Chondrocyte (in vitro differentiated cells): Measurements from ENCODE around the gene TTLL3. TPM values are rescaled to one million over a fixed set of nuclear protein-coding genes. Genes with fewer than 3 reads are reported as not detected.

Experiments
- DNase-seq: peaks from one replicate; pipeline ENCODE4 v3.0.0; 2021; ENCODE audit warnings: mixed read lengths, low spot score
- H3K27ac Mint-ChIP-seq: one replicate; pipeline ENCODE4 v1.8.0; 2021; ENCODE audit warnings: mild to moderate bottlenecking, moderate library complexity, mixed read lengths; ENCODE audit not compliant: unreplicated experiment
- H3K27me3 Mint-ChIP-seq: 2 replicates; pipeline ENCODE4 v1.8.0; 2021; ENCODE audit warnings: low read depth, mixed read lengths
- H3K36me3 Mint-ChIP-seq: 2 replicates; pipeline ENCODE4 v1.8.0; 2021; ENCODE audit warnings: low read depth, mixed read lengths
- H3K4me1 Mint-ChIP-seq: 2 replicates; pipeline ENCODE4 v1.8.0; 2021; ENCODE audit warnings: low read depth, mild to moderate bottlenecking, mixed read lengths
- H3K4me3 Mint-ChIP-seq: one replicate; pipeline ENCODE4 v1.8.0; 2021; ENCODE audit warnings: mild to moderate bottlenecking, moderate library complexity, mixed read lengths; ENCODE audit not compliant: unreplicated experiment
- H3K9me3 Mint-ChIP-seq: 2 replicates; pipeline ENCODE4 v1.8.0; 2021; ENCODE audit warnings: low read depth, mixed read lengths
- CTCF ChIP-seq: fragments of 200-600 bp; sonication (generic); IDR thresholded peaks from 2 replicates; pipeline ENCODE4 v1.5.0; 2021; ENCODE audit warnings: antibody characterized with exemption, mild to moderate bottlenecking, moderate library complexity
- total RNA-seq: library from RNA; stranded (reverse); gene quantifications from 3 replicates; pipeline ENCODE4 v1.2.1, GENCODE V29; 2021

TTLL3 gene
- total RNA-seq, 1 donor from 2014 or later, result 38.7 TPM

DNA sequence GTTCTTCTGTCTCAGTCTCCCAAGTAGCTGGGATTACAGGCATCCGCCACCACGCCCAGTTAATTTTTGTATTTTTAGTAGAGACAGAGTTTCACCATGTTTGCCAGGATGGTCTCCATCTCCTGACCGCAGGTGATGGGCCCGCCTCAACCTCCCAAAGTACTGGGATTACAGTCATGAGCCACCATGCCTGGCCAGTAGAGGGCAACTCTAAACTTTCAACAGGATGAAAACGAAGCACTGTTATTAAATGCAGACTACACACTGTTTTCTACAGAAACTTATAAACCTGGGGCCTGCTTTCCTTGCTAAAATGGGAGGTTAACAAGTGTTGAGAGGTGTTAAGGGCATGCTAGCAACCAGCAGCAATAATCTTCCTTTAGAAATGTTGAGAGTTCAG, 9.5 kb upstream of the TTLL3 start:
- Mint-ChIP-seq H3K4me1 (peaks cover 1% of the 10 kb centered on the region), H3K36me3 (peaks cover 41% of the 10 kb centered on the region), H3K9me3 (no peaks in the 10 kb centered on the region), H3K4me3 (no peak overlapping the region), H3K27ac (peak overlapping the region; percentile 41), H3K27me3 (no peaks in the 10 kb centered on the region)
- no peak for DNase-seq
- peak; percentile 65 for TF ChIP-seq CTCF

GRCh38 chr3:9803494-9803893, 6.6 kb upstream of the TTLL3 start:
- no peak for DNase-seq
- peak overlapping the region; percentile 83 for H3K27ac Mint-ChIP-seq
- H3K27me3 Mint-ChIP-seq, result no peaks in the 10 kb centered on the region
- no peaks in the 10 kb centered on the region for H3K9me3 Mint-ChIP-seq
- peaks cover 7% of the 10 kb centered on the region for H3K4me1 Mint-ChIP-seq
- peaks cover 38% of the 10 kb centered on the region for H3K36me3 Mint-ChIP-seq
- no peak overlapping the region for H3K4me3 Mint-ChIP-seq
- no peak for TF ChIP-seq CTCF

GRCh38 chr3:9804996-9805395, 5.1 kb upstream of the TTLL3 start:
- Mint-ChIP-seq H3K4me1 (peaks cover 19% of the 10 kb centered on the region), H3K36me3 (peaks cover 32% of the 10 kb centered on the region), H3K27me3 (no peaks in the 10 kb centered on the region), H3K4me3 (no peak overlapping the region), H3K27ac (no peak overlapping the region), H3K9me3 (no peaks in the 10 kb centered on the region)
- no peak for TF ChIP-seq CTCF
- no peak for DNase-seq

DNA sequence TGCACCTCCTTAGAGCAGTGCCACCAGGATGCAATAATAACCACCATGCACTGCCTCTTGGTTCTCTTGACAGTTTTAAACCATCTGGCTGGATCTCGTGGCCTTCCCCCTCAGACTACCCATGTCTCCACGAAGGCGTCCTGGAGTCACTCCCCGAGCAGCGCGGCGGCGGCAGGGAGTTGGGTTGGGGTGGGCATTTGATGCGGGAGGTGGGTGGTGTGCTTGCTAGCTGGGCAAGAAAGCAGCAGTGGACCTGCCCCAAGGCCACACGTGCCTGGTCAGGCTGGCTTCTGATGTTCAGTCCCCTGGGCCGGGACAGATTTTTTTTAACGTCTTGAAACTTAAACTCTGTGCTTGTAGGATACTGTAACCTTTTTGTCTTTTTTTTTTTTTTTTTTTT, 3.9 kb upstream of the TTLL3 start:
- H3K27me3 Mint-ChIP-seq, result no peaks in the 10 kb centered on the region
- no peak overlapping the region for H3K4me3 Mint-ChIP-seq
- H3K27ac Mint-ChIP-seq, result no peak overlapping the region
- no peak for TF ChIP-seq CTCF
- no peaks in the 10 kb centered on the region for H3K9me3 Mint-ChIP-seq
- H3K36me3 Mint-ChIP-seq, result peaks cover 28% of the 10 kb centered on the region
- DNase-seq, result no peak
- peaks cover 28% of the 10 kb centered on the region for H3K4me1 Mint-ChIP-seq

DNA sequence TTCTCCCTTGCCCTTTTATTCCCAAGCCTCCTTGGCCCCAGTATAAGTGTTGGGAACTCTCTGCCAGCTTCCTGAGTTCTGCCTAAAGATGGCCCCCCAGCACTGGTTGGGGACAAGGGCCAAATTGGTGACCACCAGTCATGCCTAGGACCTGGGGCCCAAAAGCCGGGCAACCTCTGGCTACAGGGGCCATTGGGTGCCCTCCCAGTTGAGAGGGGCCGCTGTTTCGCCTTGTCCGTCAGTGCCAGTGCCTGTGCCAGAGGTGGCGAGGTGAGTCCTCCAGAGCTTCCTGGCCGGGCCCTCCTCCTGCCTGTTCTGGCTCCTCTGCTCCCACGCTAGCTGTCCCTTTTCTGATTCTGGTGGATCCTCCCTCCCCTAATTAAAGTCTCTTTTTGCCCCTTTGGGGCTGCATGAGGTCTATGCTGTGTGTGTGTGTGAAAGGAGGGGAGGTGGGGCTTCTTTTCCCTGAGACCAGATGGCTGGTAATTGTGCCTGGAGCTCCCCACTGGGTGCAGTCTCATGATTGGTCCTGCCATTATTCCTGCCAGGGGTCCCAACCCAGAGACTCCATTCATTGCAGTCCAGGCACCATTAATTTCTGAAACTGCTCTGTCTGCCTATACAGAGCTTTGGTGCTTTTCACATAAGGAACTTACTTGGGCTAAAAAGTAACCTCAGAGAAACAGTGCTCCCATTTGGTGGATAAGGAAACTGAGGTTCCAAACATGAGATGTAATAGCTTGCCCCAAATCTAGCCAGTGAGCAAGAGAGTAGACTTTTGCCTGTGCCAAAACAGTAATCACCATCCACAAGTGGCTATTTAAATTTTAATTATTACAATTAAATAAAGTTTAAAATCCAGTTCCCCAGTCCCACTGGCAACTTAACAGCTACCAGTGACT, 3.1 kb upstream of the TTLL3 start:
- H3K4me1 Mint-ChIP-seq, result peaks cover 35% of the 10 kb centered on the region
- no peak overlapping the region for H3K27ac Mint-ChIP-seq
- H3K4me3 Mint-ChIP-seq, result no peak overlapping the region
- DNase-seq, result no peak
- H3K9me3 Mint-ChIP-seq, result no peaks in the 10 kb centered on the region
- H3K36me3 Mint-ChIP-seq, result peaks cover 24% of the 10 kb centered on the region
- no peak for TF ChIP-seq CTCF
- no peaks in the 10 kb centered on the region for H3K27me3 Mint-ChIP-seq
